Measurements from ENCODE around the gene LRRC4B.
"Not testable (repeated sequence)": the region's sequence is repeated elsewhere in the genome, so short reads cannot be mapped to it uniquely, and the experiment has no call there.

Gene LRRC4B

GRCh38 chr19:50537306-50537685 is 30.9 kb downstream of the LRRC4B start:
- no peak overlapping the region for H3K27ac ChIP-seq (ENCODE audit: low read length)
- no peaks in the 10 kb centered on the region for H3K4me1 ChIP-seq (ENCODE audit: control insufficient read depth, insufficient read depth, low read length)
- peaks cover 6 to 9% of the 10 kb centered on the region in 2 donors for H3K9me3 ChIP-seq (ENCODE audit: control insufficient read depth in 2 of 2, low read length in 2 of 2)
- H3K9ac ChIP-seq (ENCODE audit: low read length in 2 of 2): no peak overlapping the region
- no peak overlapping the region for H3K4me3 ChIP-seq (ENCODE audit: low read length in 2 of 2)
- H3K27me3 ChIP-seq (ENCODE audit: control insufficient read depth in 1 of 2, insufficient read depth in 2 of 2, low read length in 2 of 2): peaks cover 4 to 6% of the 10 kb centered on the region in 2 donors
- no peaks in the 10 kb centered on the region for H3K36me3 ChIP-seq (ENCODE audit: control insufficient read depth in 2 of 2, insufficient read depth in 2 of 2, low read length in 2 of 2)

GRCh38 chr19:50536662-50537305 is 31.5 kb downstream of the LRRC4B start:
- H3K9ac ChIP-seq (ENCODE audit: low read length in 2 of 2): no peak overlapping the region
- no peak overlapping the region for H3K4me3 ChIP-seq (ENCODE audit: low read length in 2 of 2)
- H3K27me3 ChIP-seq (ENCODE audit: control insufficient read depth in 1 of 2, insufficient read depth in 2 of 2, low read length in 2 of 2): peaks cover 4 to 9% of the 10 kb centered on the region in 2 donors
- no peaks in the 10 kb centered on the region for H3K4me1 ChIP-seq (ENCODE audit: control insufficient read depth, insufficient read depth, low read length)
- H3K36me3 ChIP-seq (ENCODE audit: control insufficient read depth in 2 of 2, insufficient read depth in 2 of 2, low read length in 2 of 2): no peaks in the 10 kb centered on the region
- H3K27ac ChIP-seq (ENCODE audit: low read length): no peak overlapping the region
- peaks cover 6 to 11% of the 10 kb centered on the region in 2 donors for H3K9me3 ChIP-seq (ENCODE audit: control insufficient read depth in 2 of 2, low read length in 2 of 2)

- Histone ChIP-seq H3K27me3 (ENCODE audit: control insufficient read depth in 1 of 2, insufficient read depth in 2 of 2, low read length in 2 of 2) (peaks cover 11 to 13% of the 10 kb centered on the region in 2 donors), H3K9me3 (ENCODE audit: control insufficient read depth in 2 of 2, low read length in 2 of 2) (peaks cover 6 to 11% of the 10 kb centered on the region in 2 donors), H3K27ac (ENCODE audit: low read length) (no peak overlapping the region), H3K36me3 (ENCODE audit: control insufficient read depth in 2 of 2, insufficient read depth in 2 of 2, low read length in 2 of 2) (no peaks in the 10 kb centered on the region), H3K4me3 (ENCODE audit: low read length in 2 of 2) (no peak overlapping the region), H3K9ac (ENCODE audit: low read length in 2 of 2) (no peak overlapping the region), H3K4me1 (ENCODE audit: control insufficient read depth, insufficient read depth, low read length) (no peaks in the 10 kb centered on the region)
Observed at GRCh38 chr19:50535672-50536187, 32.5 kb downstream of the LRRC4B start.

GRCh38 chr19:50534478-50534877 is 33.8 kb downstream of the LRRC4B start:
- H3K27me3 ChIP-seq (ENCODE audit: control insufficient read depth in 1 of 2, insufficient read depth in 2 of 2, low read length in 2 of 2): peaks cover 11 to 13% of the 10 kb centered on the region in 2 donors
- H3K9me3 ChIP-seq (ENCODE audit: control insufficient read depth in 2 of 2, low read length in 2 of 2): peaks cover 6 to 11% of the 10 kb centered on the region in 2 donors
- H3K36me3 ChIP-seq (ENCODE audit: control insufficient read depth in 2 of 2, insufficient read depth in 2 of 2, low read length in 2 of 2): no peaks in the 10 kb centered on the region
- H3K4me3 ChIP-seq (ENCODE audit: low read length in 2 of 2): no peak overlapping the region
- H3K27ac ChIP-seq (ENCODE audit: low read length): no peak overlapping the region
- H3K9ac ChIP-seq (ENCODE audit: low read length in 2 of 2): no peak overlapping the region
- H3K4me1 ChIP-seq (ENCODE audit: control insufficient read depth, insufficient read depth, low read length): no peaks in the 10 kb centered on the region

- Histone ChIP-seq H3K9me3 (ENCODE audit: control insufficient read depth in 2 of 2, low read length in 2 of 2) (peaks cover 6 to 11% of the 10 kb centered on the region in 2 donors), H3K4me1 (ENCODE audit: control insufficient read depth, insufficient read depth, low read length) (no peaks in the 10 kb centered on the region), H3K36me3 (ENCODE audit: control insufficient read depth in 2 of 2, insufficient read depth in 2 of 2, low read length in 2 of 2) (no peaks in the 10 kb centered on the region), H3K9ac (ENCODE audit: low read length in 2 of 2) (no peak overlapping the region), H3K27me3 (ENCODE audit: control insufficient read depth in 1 of 2, insufficient read depth in 2 of 2, low read length in 2 of 2) (peaks cover 11 to 13% of the 10 kb centered on the region in 2 donors), H3K4me3 (ENCODE audit: low read length in 2 of 2) (no peak overlapping the region), H3K27ac (ENCODE audit: low read length) (no peak overlapping the region)
Observed at GRCh38 chr19:50532952-50533351, 35.3 kb downstream of the LRRC4B start.

- Histone ChIP-seq H3K4me1 (ENCODE audit: control insufficient read depth, insufficient read depth, low read length) (no peaks in the 10 kb centered on the region), H3K4me3 (ENCODE audit: low read length in 2 of 2) (no peak overlapping the region), H3K9me3 (ENCODE audit: control insufficient read depth in 2 of 2, low read length in 2 of 2) (peaks cover 6 to 11% of the 10 kb centered on the region in 2 donors), H3K27me3 (ENCODE audit: control insufficient read depth in 1 of 2, insufficient read depth in 2 of 2, low read length in 2 of 2) (peaks cover 8 to 11% of the 10 kb centered on the region in 2 donors), H3K27ac (ENCODE audit: low read length) (no peak overlapping the region), H3K9ac (ENCODE audit: low read length in 2 of 2) (no peak overlapping the region), H3K36me3 (ENCODE audit: control insufficient read depth in 2 of 2, insufficient read depth in 2 of 2, low read length in 2 of 2) (no peaks in the 10 kb centered on the region)
Observed at GRCh38 chr19:50531171-50531612, 37.0 kb downstream of the LRRC4B start.

- H3K27ac ChIP-seq (ENCODE audit: low read length); H3K9ac ChIP-seq (ENCODE audit: low read length in 2 of 2); H3K4me3 ChIP-seq (ENCODE audit: low read length in 2 of 2); H3K9me3 ChIP-seq (ENCODE audit: control insufficient read depth in 2 of 2, low read length in 2 of 2); H3K4me1 ChIP-seq (ENCODE audit: control insufficient read depth, insufficient read depth, low read length); H3K36me3 ChIP-seq (ENCODE audit: control insufficient read depth in 2 of 2, insufficient read depth in 2 of 2, low read length in 2 of 2): not testable (repeated sequence)
- peaks cover 8 to 11% of the 10 kb centered on the region in 2 donors for H3K27me3 ChIP-seq (ENCODE audit: control insufficient read depth in 1 of 2, insufficient read depth in 2 of 2, low read length in 2 of 2)
Observed at GRCh38 chr19:50528052-50528451, 40.2 kb downstream of the LRRC4B start.

GRCh38 chr19:50522881-50523280 is 45.4 kb downstream of the LRRC4B start:
- Histone ChIP-seq H3K9me3 (ENCODE audit: control insufficient read depth in 2 of 2, low read length in 2 of 2) (no peaks in the 10 kb centered on the region), H3K27me3 (ENCODE audit: control insufficient read depth in 1 of 2, insufficient read depth in 2 of 2, low read length in 2 of 2) (peaks cover 0 to 3% of the 10 kb centered on the region in 2 donors), H3K9ac (ENCODE audit: low read length in 2 of 2) (no peak overlapping the region), H3K4me3 (ENCODE audit: low read length in 2 of 2) (no peak overlapping the region), H3K4me1 (ENCODE audit: control insufficient read depth, insufficient read depth, low read length) (no peaks in the 10 kb centered on the region), H3K27ac (ENCODE audit: low read length) (no peak overlapping the region), H3K36me3 (ENCODE audit: control insufficient read depth in 2 of 2, insufficient read depth in 2 of 2, low read length in 2 of 2) (no peaks in the 10 kb centered on the region)

GRCh38 chr19:50520822-50521465 is 47.3 kb downstream of the LRRC4B start:
- Histone ChIP-seq H3K4me3 (ENCODE audit: low read length in 2 of 2) (no peak overlapping the region), H3K27ac (ENCODE audit: low read length) (no peak overlapping the region), H3K27me3 (ENCODE audit: control insufficient read depth in 1 of 2, insufficient read depth in 2 of 2, low read length in 2 of 2) (peaks cover 0 to 3% of the 10 kb centered on the region in 2 donors), H3K9me3 (ENCODE audit: control insufficient read depth in 2 of 2, low read length in 2 of 2) (no peaks in the 10 kb centered on the region), H3K4me1 (ENCODE audit: control insufficient read depth, insufficient read depth, low read length) (no peaks in the 10 kb centered on the region), H3K9ac (ENCODE audit: low read length in 2 of 2) (no peak overlapping the region), H3K36me3 (ENCODE audit: control insufficient read depth in 2 of 2, insufficient read depth in 2 of 2, low read length in 2 of 2) (no peaks in the 10 kb centered on the region)

- H3K9ac ChIP-seq (ENCODE audit: low read length in 2 of 2): no peak overlapping the region
- H3K9me3 ChIP-seq (ENCODE audit: control insufficient read depth in 2 of 2, low read length in 2 of 2): no peaks in the 10 kb centered on the region
- no peak overlapping the region for H3K4me3 ChIP-seq (ENCODE audit: low read length in 2 of 2)
- no peak overlapping the region for H3K27ac ChIP-seq (ENCODE audit: low read length)
- no peaks in the 10 kb centered on the region for H3K4me1 ChIP-seq (ENCODE audit: control insufficient read depth, insufficient read depth, low read length)
- H3K27me3 ChIP-seq (ENCODE audit: control insufficient read depth in 1 of 2, insufficient read depth in 2 of 2, low read length in 2 of 2): peaks cover 3% of the 10 kb centered on the region in 2 donors
- no peaks in the 10 kb centered on the region for H3K36me3 ChIP-seq (ENCODE audit: control insufficient read depth in 2 of 2, insufficient read depth in 2 of 2, low read length in 2 of 2)
Observed at GRCh38 chr19:50519006-50519575, 49.1 kb downstream of the LRRC4B start.

Data from stomach smooth muscle (tissue), 2 donors.